WI38 (cell line): ENCODE measurements around the gene USP43.

Experiments used
- H3K4me3 ChIP-seq: 2 replicates; pipeline ENCODE4 v1.5.1; 2011; ENCODE audit warnings: low read depth, mild to moderate bottlenecking, control low read depth, low read length
- CTCF ChIP-seq: IDR thresholded peaks from 2 replicates; pipeline ENCODE4 v1.5.1; 2012; ENCODE audit warnings: low read depth, mild to moderate bottlenecking, control low read depth, low read length

USP43 gene

GRCh38 chr17:9729735-9730420 is 84.6 kb downstream of the USP43 start:
- H3K4me3 ChIP-seq: no peak overlapping the region
- no peak for TF ChIP-seq CTCF

- H3K4me3 ChIP-seq: no peak overlapping the region
- TF ChIP-seq CTCF: no peak
Measured at GRCh38 chr17:9750524-9750923, 105.2 kb downstream of the USP43 start.

GRCh38 chr17:9755083-9755482 is 109.8 kb downstream of the USP43 start:
- TF ChIP-seq CTCF: no peak
- H3K4me3 ChIP-seq: no peak overlapping the region

GRCh38 chr17:9760266-9760665 is 114.9 kb downstream of the USP43 start:
- no peak for TF ChIP-seq CTCF
- no peak overlapping the region for H3K4me3 ChIP-seq

- H3K4me3 ChIP-seq: no peak overlapping the region
- no peak for TF ChIP-seq CTCF
Measured at GRCh38 chr17:9763643-9764042, 118.3 kb downstream of the USP43 start.

- no peak overlapping the region for H3K4me3 ChIP-seq
- TF ChIP-seq CTCF: no peak
Measured at GRCh38 chr17:9765322-9765721, 120.0 kb downstream of the USP43 start.

- no peak for TF ChIP-seq CTCF
- no peak overlapping the region for H3K4me3 ChIP-seq
Measured at GRCh38 chr17:9766970-9767369, 121.7 kb downstream of the USP43 start.
